WI38 (cell line): ENCODE data around the gene EIF4B.

ENCODE experiments used
- H3K4me3 ChIP-seq: 2 replicates; pipeline ENCODE4 v1.5.1; 2011; ENCODE audit warnings: low read depth, mild to moderate bottlenecking, control low read depth, low read length
- CTCF ChIP-seq: IDR thresholded peaks from 2 replicates; pipeline ENCODE4 v1.5.1; 2012; ENCODE audit warnings: low read depth, mild to moderate bottlenecking, control low read depth, low read length

Gene EIF4B

GRCh38 chr12:53052419-53053217 lies 46.4 kb downstream of the EIF4B start:
- H3K4me3 ChIP-seq: no peak overlapping the region; the same call in 1 of the 2 replicates
- no peak for TF ChIP-seq CTCF

GRCh38 chr12:53053218-53054111 lies 47.2 kb downstream of the EIF4B start:
- 0 out of 2 replicates have a peak overlapping the region, but pooled peaks have one; percentile 14 for H3K4me3 ChIP-seq
- TF ChIP-seq CTCF: peak; percentile 71

GRCh38 chr12:53054112-53054878 lies 48.0 kb downstream of the EIF4B start:
- no peak for TF ChIP-seq CTCF
- H3K4me3 ChIP-seq: no peak overlapping the region

- TF ChIP-seq CTCF: no peak
- no peak overlapping the region for H3K4me3 ChIP-seq
These were observed 49.4 kb downstream of the EIF4B start for GRCh38 chr12:53055471-53056266.

GRCh38 chr12:53056296-53056695 lies 50.0 kb downstream of the EIF4B start:
- TF ChIP-seq CTCF: no peak
- H3K4me3 ChIP-seq: no peak overlapping the region

GRCh38 chr12:53056901-53057300 lies 50.6 kb downstream of the EIF4B start:
- H3K4me3 ChIP-seq: no peak overlapping the region
- no peak for TF ChIP-seq CTCF
